Germinal center (tissue), 1 donor: ENCODE results near the gene ANO10.
"Not testable (repeated sequence)": the region's sequence is repeated elsewhere in the genome, so short reads cannot be mapped to it uniquely, and the experiment has no call there.

Source experiments
- DNase-seq: peaks from one replicate; pipeline ENCODE4 v3.0.0; 2012; ENCODE audit warnings: mixed read lengths, low spot score

The ANO10 gene

GRCh38 chr3:43372007-43372740 lies 249.6 kb downstream of the ANO10 start:
- DNase-seq, result no peak

DNA sequence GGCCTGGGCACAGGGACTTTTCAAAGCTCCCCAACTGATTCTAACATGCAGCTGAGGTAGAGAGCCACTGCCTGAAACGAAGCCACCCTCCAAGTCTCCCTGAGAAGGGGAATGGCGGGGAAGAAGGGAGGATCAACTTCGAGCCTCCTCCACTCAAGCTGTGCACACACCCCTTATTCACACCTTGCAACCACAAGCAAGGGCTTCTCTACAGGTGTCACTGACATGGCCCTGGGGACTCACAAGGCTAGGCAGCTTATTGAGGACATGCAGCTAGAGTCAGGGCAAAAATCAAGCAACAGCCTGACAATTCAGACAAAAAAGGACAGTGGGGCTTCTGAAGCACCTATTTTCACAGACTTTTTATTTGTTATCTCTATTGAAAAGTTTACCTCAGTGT lies 250.3 kb downstream of the ANO10 start:
- DNase-seq, result no peak

DNA sequence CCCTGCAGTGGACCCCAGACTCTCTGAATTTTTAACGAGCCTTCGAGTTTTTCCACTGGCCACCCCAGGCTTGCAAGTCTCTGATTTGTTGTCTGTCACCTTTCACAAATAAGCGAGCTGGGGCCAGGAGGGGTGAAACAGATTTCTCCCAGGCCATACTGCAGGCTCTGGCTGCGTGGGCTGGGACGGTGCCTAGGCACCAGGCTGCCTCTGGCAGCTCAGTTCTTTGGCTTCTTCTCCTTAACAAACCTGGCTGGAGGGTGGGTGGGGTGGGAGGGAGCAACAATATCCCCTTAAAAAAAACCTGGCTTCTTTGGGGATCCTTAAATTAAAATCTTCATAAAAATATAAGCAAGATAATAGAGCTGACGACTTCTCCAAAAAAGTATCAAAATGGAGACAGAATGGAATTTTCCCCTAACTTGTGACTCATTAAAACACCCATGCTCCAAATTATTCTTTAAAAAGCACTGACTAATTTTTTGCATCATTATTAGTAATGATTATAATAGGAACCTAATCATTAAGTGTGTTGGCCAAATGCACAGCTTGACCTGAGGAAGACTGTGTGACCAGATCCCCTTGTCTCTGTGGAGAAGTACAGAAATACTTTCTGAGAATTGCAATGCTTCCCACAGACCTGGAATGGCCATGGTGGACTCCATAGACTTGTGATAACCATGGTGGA lies 251.4 kb downstream of the ANO10 start:
- DNase-seq, result no peak

DNA sequence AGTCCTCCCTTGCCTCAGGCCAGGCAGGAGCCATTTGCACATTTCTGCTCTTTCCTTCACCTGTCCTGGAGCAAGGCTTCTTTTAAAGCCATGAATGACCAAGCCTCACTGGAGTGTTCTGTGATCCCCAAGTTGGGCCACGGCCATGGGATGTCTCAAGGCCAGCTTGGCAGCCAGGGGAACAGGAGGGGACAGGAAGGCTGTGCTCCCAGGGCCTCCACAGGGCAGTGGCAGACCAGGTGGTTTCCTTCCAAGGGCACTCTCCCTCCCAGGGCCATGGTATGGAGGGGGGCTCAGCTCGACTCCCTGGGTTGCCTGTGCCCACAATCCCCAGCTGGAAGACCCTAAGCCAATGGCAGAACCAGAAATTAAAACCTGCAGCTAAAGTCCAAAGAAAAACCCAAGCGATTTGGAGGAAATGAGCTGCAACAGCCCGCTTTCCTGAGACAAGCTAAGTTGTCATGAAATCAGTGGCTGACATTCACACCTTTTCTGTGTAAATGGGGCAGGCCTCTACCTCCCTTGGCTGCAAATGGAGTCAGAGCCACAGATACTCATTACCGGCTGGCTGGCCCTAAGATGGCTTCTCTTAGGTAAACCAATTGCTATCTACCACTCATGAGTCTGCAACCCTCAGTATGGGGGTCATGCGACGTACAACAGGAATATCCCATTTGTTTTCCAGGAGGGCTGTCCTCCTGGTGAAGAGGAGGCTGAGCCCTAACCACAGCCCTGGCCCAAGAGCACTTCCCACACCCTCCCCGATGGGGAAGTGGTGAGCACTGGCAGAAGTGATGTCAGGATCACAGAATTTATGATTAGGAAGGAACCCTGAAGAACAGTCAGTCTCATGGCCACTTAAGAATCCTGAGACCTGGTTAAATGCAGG lies 252.2 kb downstream of the ANO10 start:
- DNase-seq, result no peak

DNA sequence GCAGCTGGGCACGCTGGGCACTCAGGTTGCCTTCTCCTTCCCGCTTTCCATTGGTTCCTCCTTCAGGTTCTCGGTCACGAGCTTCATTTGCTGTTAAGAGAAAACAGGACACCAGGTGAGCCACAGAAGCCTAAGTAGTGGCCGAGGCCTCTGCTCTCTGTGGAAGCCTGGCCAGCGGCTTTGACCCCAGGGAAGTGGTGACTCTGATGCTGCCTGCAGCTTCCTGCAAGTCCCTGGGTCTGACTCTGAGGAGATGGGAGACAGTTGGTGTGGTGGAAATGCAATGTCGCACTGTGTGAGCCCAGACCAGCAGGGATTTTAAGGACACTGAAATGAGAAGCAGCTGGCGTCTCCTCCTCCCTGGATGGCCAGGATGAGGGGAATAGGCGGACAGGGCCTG lies 254.9 kb downstream of the ANO10 start:
- no peak for DNase-seq

- DNase-seq, result no peak
Measured at GRCh38 chr3:43366481-43366880, 255.3 kb downstream of the ANO10 start.

GRCh38 chr3:43365601-43366305 lies 256.1 kb downstream of the ANO10 start:
- no peak for DNase-seq

DNA sequence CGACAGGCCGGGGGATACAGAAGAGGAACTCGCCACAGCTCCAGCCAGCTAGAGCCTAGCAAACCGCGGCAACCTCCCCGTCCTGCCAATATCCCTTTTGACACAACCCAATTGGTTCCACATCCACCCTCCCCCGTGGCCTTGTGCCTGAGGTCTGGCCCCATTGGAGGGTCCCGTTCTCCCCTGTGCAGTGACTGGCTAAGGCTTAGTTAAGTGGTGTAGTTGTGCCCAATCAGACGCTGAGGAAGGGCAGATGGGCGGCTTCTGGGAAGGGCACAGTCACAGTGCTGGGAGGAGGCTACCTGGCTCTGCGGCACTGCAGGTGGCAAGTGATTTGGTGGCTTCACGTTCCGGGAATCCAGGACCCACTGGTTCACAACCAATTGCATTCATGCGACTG lies 256.9 kb downstream of the ANO10 start:
- DNase-seq, result no peak

- no peak for DNase-seq
Measured at GRCh38 chr3:43364494-43364893, 257.3 kb downstream of the ANO10 start.

- no peak for DNase-seq
Measured at GRCh38 chr3:43363621-43364266, 258.1 kb downstream of the ANO10 start.

- no peak for DNase-seq
Measured at GRCh38 chr3:43362961-43363360, 258.9 kb downstream of the ANO10 start.

DNA sequence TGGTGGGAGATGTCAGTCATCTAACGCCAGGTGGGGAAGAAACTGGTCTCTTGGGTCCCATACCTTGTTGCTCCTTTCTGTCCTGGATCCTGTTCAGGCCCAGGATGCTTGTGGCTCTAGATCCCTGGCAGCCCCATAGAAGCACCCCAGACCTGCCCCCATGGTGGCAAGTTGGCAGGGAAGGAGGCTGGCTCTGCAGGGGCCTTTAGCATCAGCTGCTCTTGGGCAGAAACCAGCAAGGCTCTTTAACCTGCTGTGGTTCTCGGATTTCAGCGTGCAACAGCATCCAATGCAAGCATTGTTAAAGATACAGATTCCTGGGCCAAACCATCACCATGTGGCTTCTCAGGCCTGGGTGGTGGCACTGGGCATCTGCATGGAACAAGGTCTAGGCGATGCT lies 259.6 kb downstream of the ANO10 start:
- no peak for DNase-seq

DNA sequence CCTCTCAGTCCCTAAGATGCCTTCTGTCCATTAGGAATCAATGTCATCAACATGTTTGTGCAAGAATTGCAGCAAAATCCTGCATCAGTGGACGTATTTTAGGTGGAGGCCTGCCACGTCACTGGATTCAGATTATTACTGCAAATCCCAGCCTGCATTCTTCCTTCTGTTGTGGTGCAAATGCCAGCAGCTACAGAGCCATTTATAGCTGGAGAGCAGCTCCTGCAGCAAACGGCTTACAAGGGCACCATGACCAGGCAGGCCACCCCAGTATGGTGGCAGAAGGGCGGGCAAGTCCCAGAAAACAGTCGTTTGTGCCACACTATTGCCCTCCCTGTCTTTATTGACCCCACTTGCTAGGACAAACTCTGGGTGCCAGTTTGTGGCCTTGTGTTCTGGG lies 260.7 kb downstream of the ANO10 start:
- DNase-seq, result no peak

DNA sequence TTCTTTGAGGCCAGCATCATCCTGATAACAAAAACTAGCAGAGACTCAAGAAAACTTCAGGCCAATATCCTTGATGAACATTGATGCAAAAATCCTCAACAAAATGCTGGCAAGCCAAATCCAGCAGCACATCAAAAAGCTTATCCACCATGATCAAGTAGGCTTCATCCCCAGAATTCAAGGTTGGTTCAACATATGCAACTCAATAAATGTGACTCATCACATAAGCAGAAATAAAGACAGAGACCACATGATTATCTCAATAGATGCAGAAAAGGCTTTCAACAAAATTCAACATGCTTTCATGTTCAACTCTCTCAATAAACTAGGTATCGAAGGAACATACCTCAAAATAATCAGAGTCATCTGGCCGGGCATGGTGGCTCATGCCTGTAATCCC lies 265.8 kb downstream of the ANO10 start:
- not testable (repeated sequence) for DNase-seq

- DNase-seq, result no peak
Measured at GRCh38 chr3:43353923-43354670, 267.7 kb downstream of the ANO10 start.

GRCh38 chr3:43353393-43353792 lies 268.4 kb downstream of the ANO10 start:
- no peak for DNase-seq

- no peak for DNase-seq
Measured at GRCh38 chr3:43349716-43350115, 272.1 kb downstream of the ANO10 start.

GRCh38 chr3:43348852-43349574 lies 272.8 kb downstream of the ANO10 start:
- DNase-seq, result no peak

GRCh38 chr3:43348350-43348749 lies 273.5 kb downstream of the ANO10 start:
- DNase-seq, result no peak

DNA sequence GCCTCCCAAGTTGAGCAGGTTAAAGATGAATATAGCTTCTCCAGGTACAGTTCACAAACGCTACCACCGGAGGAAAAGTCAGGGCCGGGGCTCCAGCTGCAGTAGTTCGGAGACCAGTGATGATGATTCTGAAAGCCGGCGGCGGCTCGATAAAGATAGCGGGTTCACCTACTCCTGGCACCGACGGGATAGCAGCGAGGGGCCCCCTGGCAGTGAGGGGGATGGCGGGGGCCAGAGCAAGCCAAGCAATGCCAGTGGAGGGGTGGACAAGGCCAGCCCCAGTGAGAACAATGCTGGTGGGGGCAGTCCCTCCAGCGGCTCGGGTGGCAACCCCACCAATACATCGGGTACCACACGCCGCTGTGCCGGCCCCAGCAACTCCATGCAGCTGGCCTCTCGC lies 274.0 kb downstream of the ANO10 start:
- no peak for DNase-seq
